HG02981 (cell line): Measurements from ENCODE around the gene DERA.
"Not testable (repeated sequence)": the region's sequence is repeated elsewhere in the genome, so short reads cannot be mapped to it uniquely, and the experiment has no call there.

Experiments
- ATAC-seq: cut with Tn5 transposase; IDR thresholded peaks from one replicate; pipeline ENCODE4 v1.9.1; 2021; ENCODE audit warnings: mild to moderate bottlenecking, moderate library complexity; ENCODE audit not compliant: unreplicated experiment

DERA gene

DNA sequence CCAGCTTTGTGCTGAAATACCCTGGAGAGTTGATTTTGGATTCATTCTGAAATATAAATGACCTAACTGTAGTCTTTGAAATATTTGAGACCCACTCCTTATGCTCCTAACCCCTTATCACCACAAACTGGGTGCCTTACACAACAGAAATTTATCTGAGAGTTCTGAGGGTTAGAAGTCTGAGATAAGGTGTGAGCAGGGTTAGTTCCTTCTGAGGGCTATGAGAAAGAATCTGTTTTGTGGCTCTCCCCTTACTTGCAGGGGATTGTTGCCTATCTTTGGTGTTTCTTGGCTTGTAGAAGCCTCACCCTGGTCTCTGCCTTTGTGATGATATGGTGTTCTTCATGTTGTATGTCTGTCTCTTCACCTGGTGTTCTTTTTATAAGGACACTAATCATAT lies 91.7 kb downstream of the DERA start:
- no peak for ATAC-seq

DNA sequence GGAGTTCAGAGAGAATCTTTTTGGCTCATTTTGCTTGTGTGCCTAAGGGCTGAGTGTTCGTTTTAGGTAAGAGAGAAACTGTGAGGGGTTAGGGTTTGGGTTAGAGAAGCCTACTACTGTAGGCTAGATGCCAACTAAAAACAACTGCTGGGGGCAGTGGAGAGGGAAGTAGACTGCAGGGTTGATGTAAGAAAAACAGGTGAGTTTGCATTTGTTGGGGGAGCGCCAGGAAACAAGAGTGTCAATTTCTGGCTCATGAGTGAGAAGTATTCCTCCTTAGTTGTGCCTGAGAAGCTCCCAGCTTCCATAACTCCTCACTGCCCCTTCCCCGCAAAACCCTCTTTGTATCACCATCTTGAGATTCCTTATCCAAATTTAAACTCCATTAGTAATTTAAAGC lies 92.3 kb downstream of the DERA start:
- ATAC-seq, result no peak

DNA sequence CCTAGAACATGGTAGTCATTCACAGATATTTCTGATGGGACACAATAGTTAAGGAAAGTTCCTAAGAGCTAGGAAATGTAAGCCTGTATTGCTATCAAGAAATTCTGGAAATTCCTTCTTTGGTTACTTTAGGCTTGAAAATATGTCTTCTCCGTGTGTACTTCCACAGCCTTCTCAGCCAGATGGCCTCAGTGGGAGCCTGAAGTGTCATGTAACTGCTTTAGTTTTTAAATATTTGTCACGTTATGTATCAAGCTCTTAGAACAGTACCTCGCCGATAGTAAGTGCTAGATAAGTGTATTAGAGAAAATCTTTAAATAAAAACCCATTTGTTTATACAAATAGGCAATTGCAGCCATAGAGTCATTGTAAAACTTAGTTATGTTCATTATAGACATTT lies 95.6 kb downstream of the DERA start:
- no peak for ATAC-seq

DNA sequence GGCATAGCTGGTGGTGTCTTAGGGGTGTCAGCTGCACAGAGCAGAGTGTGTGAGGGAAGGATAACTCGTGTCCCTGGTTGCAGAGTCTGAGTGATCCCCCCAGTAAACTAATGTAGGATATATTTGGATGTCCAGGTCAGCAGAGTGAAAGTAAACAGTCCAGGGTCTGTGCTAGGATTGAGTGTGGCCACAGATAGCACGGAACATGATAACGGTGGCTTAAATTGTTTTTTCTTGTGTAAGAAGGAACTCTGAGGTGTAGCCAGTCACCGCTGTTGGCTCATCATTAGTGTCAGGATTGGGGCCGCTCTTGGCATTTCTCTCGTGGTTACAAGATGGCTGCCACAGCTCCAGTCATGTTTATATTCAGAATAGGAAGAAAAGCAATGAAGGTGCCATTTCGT lies 97.3 kb downstream of the DERA start:
- no peak for ATAC-seq

DNA sequence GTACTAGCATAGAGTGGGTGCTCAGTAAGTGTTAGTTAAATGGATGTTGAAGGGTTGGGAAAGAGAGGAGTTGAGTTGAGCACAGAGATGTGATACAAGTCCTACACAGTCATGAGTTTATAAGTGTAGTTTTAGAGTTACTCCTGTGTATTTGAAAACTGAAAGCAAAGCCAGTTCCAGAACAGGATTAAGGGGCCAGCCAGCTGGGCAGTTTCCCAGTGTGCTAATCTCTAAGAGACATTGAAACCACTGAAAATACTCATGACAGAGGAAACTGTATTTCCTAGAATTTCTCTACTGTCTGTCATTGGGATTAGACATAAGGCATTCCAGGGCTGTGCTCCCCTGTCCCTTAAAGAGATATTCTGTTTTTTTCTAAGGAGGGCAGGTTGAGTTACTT lies 101.0 kb downstream of the DERA start:
- ATAC-seq, result no peak

DNA sequence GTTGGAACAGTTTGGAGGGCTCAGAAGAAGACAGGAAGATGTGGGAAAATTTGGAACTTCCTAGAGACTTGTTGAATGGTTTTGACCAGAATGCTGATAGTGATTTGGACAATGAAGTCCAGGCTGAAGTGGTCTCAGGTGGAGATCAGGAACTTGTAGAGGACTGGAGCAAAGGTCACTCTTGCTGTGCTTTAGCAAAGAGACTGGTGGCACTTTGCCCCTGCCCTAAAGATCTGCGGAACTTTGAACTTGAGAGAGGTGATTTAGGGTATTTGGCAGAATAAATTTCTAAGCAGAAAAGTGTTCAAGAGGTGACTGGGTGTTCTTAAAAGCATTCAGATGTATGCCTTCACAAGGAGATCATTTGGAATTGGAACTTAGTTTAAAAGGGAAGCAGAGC lies 102.6 kb downstream of the DERA start:
- ATAC-seq, result not testable (repeated sequence)

DNA sequence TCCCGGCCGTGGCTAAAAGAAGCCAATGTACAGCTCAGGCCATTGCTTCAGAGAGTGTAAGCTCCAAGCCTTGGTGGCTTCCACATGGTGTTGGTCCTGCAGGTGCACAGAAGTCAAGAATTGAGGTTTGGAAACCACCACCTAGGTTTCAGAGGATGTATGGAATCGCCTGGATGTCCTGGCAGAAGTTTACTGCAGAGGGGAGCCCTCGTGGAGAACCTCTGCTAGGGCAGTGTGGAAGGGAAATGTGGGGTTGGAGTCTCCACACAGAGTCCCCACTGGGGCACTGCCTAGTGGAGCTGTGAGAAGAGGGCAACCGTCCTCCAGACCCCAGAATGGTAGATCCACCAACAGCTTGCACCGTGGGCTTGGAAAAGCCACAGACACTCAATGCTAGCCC lies 103.3 kb downstream of the DERA start:
- ATAC-seq, result not testable (repeated sequence)

DNA sequence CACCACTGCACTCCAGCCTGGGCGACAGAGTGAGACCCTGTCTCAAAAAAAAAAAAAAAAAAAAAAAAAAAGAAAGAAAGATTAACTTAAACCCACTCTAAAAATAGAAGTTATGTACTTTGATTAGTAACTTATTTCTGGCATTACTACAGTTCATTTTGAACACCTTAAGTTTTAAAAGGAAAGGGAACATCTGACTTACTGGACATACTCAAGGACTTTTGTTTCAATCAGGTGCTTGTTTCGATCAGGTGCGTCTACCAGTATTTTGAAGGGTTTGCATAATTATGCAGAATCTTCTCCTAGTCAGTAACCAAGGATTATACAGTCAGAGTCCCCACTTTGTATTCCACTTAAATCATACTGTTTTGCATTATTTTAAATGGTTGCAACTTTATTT lies 105.6 kb downstream of the DERA start:
- no peak for ATAC-seq

DNA sequence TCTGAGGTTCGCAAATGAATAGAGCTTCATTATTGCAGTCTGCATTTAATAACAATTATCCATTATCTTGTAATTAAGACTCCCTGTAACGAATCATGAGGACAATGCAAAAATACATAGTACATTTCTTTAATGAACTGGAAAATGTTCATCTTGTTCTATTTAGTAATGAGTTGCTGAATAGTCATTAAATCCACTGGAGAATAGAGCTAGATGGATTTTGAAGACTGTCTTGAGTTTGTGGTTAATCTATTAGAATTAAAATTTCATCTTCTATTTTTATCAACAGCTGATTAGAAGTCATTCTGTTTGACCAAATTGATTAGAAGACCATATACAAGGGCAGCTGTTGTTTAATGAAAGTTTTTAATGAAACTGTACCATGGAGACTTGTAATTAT lies 107.2 kb downstream of the DERA start:
- no peak for ATAC-seq

DNA sequence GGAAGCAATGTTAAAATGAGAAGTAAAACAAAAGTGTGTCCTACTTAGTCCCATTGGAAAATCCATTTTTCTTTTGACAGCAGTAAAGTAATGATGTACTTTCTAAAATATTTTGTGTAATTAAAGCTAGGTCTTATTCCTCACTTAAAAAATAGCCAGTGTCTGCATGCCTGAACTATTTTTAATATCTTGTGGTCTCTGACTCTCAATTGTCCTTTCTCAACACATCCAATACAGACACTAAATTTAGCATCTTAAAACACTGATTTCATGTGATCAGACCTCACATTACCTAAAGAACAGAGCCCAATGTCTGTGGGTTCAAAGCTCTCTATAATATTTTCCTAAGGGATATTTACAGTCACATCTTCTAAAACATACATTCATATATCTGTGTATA lies 108.0 kb downstream of the DERA start:
- no peak for ATAC-seq

DNA sequence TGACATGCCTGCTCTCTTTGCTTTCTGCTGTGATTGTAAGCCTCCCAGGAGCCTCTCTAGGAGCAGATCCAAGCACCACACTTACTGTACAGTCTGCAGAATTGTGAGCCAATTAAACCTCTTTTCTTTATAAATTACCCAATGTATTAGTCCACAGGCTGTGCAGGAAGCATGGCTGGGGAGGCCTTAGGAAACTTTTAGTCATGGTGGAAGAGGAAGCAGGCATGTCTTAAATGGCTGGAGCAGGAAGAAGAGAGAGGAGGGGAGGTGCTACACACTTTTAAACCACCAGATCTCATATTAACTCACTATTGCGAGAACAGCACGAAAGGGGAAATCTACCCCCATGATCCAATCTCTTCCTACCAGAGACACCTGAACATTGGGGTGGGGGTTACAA lies 108.9 kb downstream of the DERA start:
- no peak for ATAC-seq

DNA sequence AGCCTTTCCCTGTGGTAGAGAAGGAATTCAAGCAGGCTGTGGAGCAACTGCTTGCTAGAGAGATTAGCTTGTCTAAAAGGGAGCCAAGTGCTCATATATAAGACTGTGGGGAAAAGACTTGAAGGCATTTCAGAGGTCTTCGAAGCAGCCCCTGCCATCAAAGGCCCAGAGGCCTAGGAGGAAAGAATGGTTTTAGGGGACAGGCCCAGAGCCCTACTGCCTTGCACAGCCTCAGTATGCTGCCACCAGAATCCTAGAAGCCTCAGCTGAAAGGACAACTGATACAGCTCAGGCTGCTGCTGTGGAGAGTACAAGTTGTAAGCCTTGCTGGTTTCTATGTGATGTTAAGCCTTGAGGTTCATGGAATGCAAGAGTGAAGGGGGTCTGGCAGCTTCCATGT lies 109.9 kb downstream of the DERA start:
- ATAC-seq, result no peak

DNA sequence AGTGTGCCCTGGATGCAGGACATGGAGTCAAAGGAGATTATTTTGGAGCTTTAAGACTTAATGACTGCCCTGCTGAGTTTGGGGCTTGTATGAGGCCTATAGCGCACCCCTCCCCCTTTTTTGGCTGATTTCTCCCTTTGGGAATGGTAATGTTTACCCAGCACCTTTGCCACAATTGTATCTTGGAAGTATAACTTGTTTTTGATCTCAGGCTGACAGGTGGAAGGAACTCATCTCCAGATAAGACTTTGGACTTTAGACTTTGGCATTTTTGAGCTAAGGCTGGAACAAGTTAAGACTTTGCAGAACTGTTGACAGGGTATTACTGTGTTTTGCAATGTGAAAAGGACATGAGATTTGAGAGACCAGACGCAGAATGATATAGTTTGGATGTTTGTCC lies 110.5 kb downstream of the DERA start:
- no peak for ATAC-seq

DNA sequence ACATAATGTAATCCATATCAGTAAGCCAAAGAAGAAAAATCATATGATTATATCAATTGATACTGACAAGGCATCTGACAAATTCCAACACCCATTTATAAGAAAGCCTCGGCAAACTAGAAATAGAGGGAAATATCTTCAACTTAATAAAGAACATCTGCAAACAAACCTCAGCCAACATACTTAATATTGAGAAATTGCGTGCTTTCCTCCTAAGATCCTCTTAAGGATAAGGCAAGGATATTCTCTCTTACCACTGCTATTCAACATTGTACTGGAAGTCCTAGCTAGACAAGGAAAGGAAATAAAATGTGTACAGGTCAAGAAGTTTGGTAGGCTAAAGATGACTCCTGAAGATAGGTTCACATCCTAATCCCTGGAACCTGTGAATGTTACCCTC lies 115.9 kb downstream of the DERA start:
- ATAC-seq, result no peak

DNA sequence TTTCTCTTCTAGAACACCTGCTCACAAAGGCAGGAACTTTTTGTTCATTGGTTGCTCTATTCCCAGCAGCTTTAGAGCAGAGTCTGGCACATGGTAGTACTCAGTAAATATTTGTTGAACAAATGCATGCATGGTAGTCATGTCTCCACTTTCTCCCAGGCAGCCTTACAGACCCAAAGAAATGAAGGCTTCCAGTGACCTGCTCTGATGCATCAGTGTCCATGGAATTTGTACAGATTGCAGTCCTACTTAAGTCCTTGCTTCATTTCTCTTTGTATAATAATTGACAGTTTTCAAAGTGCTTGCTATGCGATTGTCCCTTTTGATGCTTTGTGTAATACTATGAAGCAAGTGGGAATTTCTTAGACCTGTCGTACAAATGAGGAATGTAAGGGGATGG lies 119.6 kb downstream of the DERA start:
- no peak for ATAC-seq

DNA sequence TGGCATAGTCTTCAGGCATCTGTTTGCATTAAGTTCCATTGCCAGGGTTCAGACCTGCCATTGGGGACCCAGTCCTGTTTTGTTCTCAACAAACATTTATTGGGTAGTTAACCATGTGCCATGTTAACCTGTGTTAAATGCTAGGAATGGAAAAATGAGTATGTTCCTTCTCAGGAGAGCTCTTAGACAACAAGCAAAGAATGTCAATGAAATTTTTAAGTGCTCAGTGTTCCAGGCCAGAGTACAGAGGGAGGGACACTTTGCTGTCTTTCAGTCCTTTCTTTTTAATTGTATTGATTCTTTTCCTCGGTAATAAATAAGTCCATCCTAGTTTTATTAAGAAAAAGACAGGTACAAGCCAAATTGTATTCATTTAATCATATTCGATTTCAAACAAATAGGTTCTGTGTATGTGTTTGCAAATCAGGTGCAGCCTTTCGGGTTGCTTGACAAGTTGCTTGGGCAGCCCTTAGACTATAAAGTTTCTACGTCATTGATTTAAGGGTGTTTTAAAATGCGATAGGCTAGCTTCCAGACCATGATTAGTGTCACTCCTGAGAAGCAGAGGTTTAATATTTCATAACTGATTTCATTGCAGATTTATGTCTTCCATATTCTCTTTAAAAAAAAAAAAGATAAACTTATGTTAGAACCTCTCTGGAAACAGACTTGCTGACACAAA lies 123.1 kb downstream of the DERA start:
- ATAC-seq, result no peak

DNA sequence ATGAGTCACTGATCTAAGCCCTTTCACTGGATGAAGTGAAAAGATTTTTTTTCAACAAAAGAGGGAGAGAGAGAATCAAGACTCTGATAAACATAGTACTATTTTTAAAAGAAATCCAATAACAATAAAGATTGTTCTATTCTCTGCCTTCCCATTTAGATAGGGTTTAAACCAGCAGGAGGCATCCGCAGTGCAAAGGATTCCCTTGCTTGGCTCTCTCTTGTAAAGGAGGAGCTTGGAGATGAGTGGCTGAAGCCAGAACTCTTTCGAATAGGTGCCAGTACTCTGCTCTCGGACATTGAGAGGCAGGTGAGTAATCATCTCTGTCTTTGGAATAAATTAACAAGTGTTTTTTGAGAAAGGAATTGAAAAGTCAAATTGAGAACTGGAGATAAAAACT lies 124.9 kb downstream of the DERA start:
- no peak for ATAC-seq

DNA sequence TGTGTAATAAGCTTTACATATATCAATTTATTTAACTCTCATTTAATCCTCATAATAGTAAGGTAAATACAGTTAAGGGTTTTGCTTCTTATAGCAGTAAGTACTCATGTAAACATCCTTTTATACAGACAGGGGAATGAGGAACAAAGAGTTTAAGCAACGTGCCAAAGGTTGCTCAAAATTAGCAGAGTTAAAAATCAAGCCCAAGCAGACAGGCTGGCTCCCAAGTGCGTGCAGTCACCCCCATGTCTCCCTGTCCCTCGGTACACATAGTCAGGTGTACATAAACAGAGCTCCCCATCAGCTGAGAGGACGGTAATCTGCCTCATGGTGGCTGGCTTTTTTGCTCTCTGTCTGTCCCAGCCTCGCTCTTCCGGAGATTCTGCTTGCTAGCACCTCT lies 126.4 kb downstream of the DERA start:
- ATAC-seq, result no peak

DNA sequence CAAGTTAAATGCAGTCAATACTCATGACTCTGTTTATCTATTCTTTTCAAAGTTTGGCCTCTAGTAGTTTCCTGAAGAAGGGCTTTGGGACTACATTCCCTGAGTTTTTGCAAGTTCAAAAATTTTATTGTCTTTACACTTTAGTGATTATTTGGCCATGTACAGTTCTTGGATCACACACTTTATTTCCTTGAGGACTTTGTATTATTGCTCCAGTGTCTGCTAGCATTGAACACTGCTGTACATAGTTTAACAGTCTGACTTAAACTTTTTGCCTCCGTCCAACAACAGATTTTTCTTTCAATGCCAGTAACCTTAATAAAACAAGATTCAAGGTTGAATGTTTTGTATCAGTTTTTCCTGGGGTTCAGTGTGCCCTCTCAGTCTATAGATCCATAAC lies 132.3 kb downstream of the DERA start:
- no peak for ATAC-seq

DNA sequence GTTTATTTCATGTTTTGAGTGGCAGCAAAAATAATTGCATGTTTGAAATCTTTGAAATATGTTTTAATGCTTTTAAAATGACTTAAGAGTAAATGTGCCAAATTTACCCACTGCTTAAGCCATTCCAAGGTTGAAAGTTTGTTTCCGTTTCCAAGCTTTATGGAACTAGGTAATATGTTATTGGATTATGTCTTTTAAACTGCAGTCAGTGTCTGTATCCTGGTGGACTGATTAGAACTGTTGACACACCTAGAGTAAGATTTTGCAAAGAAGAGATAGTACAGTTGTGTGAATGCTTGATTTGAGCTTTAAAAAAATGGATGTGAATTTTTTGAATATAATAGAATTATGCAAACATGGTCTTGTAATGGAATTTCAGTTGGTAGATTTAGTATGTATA lies 135.1 kb downstream of the DERA start:
- no peak for ATAC-seq

DNA sequence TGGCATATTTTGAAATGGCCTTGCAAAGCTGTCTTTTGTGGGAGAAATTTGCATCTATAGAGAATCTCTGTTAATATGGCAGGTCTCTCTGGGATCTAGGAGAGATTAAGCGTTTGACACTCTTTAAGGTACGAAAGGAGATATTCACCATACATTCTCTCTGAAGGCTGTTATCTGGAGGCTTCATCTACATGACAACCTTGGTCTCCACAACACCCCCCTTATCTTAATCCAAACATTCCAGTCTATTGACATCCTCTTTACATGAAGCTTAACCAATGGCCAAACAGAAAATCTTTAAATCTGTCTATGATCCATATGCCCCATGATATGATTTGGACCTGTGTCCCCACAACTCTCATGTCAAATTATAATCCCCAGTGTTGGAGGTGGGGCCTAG lies 137.4 kb downstream of the DERA start:
- no peak for ATAC-seq

DNA sequence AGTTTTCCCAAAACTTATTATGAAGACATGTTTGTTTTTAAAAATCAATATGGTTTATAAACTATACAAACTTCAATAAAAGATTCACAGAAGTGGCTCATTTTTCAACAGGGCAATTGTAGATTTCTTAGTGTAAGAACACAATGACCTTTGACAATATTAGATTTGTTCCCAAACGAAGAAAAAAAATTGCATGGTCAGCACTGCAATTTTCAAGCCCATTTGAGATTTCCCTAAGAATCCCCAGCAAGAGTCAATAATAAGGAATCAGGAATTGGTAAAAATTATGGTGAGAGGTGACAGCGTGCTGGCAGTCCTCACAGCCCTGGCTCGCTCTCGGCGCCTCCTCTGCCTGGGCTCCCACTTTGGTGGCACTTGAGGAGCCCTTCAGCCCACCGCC lies 145.8 kb downstream of the DERA start:
- ATAC-seq, result no peak

DNA sequence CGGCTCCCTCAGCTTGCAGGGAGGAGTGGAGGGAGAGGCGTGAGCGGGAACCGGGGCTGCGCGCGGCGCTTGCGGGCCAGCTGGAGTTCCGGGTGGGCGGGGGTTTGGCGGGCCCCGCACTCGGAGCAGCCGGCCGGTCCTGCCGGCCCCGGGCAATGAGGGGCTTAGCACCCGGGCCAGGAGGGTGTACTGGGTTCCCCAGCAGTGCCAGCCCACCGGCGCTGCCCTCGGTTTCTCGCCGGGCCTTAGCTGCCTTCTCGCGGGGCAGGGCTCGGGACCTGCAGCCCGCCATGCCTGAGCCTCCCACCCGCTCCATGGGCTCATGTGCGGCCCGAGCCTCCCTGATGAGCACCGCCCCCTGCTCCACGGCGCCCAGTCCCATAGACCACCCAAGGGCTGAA lies 146.2 kb downstream of the DERA start:
- not testable (repeated sequence) for ATAC-seq

DNA sequence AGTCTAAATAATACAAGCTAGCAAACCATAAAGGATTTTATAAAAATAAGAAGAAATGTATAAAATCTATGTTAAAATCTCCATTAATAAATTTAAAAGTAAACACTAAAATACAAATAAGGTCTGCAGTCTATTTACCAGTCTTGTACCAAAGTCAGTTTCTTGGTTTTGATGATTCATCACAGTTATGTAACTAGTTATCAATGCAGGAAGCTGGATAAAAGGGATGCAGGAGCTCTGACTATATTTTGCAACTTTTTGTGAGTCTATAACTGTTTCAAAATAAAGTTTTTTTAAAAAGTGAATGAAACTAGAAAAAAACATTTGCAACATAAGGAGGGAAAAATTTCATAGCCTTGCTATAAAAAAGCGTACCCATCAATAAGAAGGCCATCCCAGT lies 151.5 kb downstream of the DERA start:
- no peak for ATAC-seq
